GM21723 (cell line): ENCODE measurements around the gene RNH1.
A peak's percentile ranks its signal among the peaks of the same experiment; 100 is the strongest.

Source experiments
- ATAC-seq: cut with Tn5 transposase; IDR thresholded peaks from one replicate; pipeline ENCODE4 v1.9.1; 2021; ENCODE audit warnings: mild to moderate bottlenecking, moderate library complexity; ENCODE audit not compliant: unreplicated experiment

The RNH1 gene

GRCh38 chr11:460331-461199 lies 46.5 kb downstream of the RNH1 start:
- ATAC-seq = no peak

GRCh38 chr11:459511-460220 lies 47.4 kb downstream of the RNH1 start:
- no peak for ATAC-seq

GRCh38 chr11:457111-457760 lies 49.8 kb downstream of the RNH1 start:
- no peak for ATAC-seq

- ATAC-seq = peak; percentile 57
These were observed 50.5 kb downstream of the RNH1 start for GRCh38 chr11:456533-456932.

- ATAC-seq = no peak
These were observed 51.4 kb downstream of the RNH1 start for GRCh38 chr11:455566-456147.

- ATAC-seq = no peak
These were observed 52.1 kb downstream of the RNH1 start for GRCh38 chr11:454801-455565.

GRCh38 chr11:454043-454442 lies 53.0 kb downstream of the RNH1 start:
- no peak for ATAC-seq

- ATAC-seq = no peak
These were observed 53.5 kb downstream of the RNH1 start for GRCh38 chr11:453564-453963.

GRCh38 chr11:452916-453527 lies 54.0 kb downstream of the RNH1 start:
- ATAC-seq = no peak

- no peak for ATAC-seq
These were observed 54.8 kb downstream of the RNH1 start for GRCh38 chr11:452203-452744.

- no peak for ATAC-seq
These were observed 55.3 kb downstream of the RNH1 start for GRCh38 chr11:451738-452137.

GRCh38 chr11:450809-451451 lies 56.1 kb downstream of the RNH1 start:
- peak; percentile 11 for ATAC-seq

- peak; percentile 72 for ATAC-seq
These were observed 56.9 kb downstream of the RNH1 start, which contains the start of gene PTDSS2 for GRCh38 chr11:449889-450808. PTDSS2 (plus strand) TSS chr11:450279; CDS start chr11:450456, 177 bp downstream.

- peak; percentile 52 for ATAC-seq
These were observed 58.9 kb downstream of the RNH1 start for GRCh38 chr11:447923-448731.

GRCh38 chr11:446891-447290 lies 60.2 kb downstream of the RNH1 start:
- no peak for ATAC-seq

GRCh38 chr11:445765-446588 lies 61.1 kb downstream of the RNH1 start:
- no peak for ATAC-seq
